GM12864 (cell line): ENCODE results near the gene CCR9.

ENCODE experiments used
- DNase-seq: peaks from one replicate; pipeline ENCODE4 v3.0.0-alpha.2; 2011; ENCODE audit warnings: low read depth
- H3K4me3 ChIP-seq: 2 replicates; pipeline ENCODE4 v1.5.1; 2011; ENCODE audit warnings: mild to moderate bottlenecking, low read depth, low read length, control low read depth
- CTCF ChIP-seq: IDR thresholded peaks from 2 replicates; pipeline ENCODE4 v1.5.1; 2011; ENCODE audit warnings: low read depth, mild to moderate bottlenecking, moderate library complexity, low read length, control low read depth, inconsistent platforms; ENCODE audit errors: missing control alignments

Gene CCR9

GRCh38 chr3:45881078-45882022 lies 5.0 kb upstream of the CCR9 start:
- DNase-seq: no peak
- TF ChIP-seq CTCF: no peak
- no peak overlapping the region for H3K4me3 ChIP-seq

- no peak for DNase-seq
- no peak overlapping the region for H3K4me3 ChIP-seq
- TF ChIP-seq CTCF: no peak
These were observed 1.8 kb upstream of the CCR9 start for GRCh38 chr3:45884368-45885201.

GRCh38 chr3:45887285-45887684 lies 942 bp downstream of the CCR9 start:
- TF ChIP-seq CTCF: no peak
- H3K4me3 ChIP-seq: no peak overlapping the region
- DNase-seq: no peak

- no peak for DNase-seq
- H3K4me3 ChIP-seq: no peak overlapping the region
- no peak for TF ChIP-seq CTCF
These were observed 1.6 kb downstream of the CCR9 start for GRCh38 chr3:45887759-45888511.

- DNase-seq: no peak
- TF ChIP-seq CTCF: no peak
- no peak overlapping the region for H3K4me3 ChIP-seq
These were observed 3.0 kb downstream of the CCR9 start for GRCh38 chr3:45889337-45889736.

GRCh38 chr3:45890405-45890804 lies 4.1 kb downstream of the CCR9 start:
- TF ChIP-seq CTCF: no peak
- DNase-seq: no peak
- H3K4me3 ChIP-seq: no peak overlapping the region
